Prostate gland (tissue), 2 donors: ENCODE data around the gene GTF2H4. TPM values are rescaled to one million over a fixed set of nuclear protein-coding genes. Genes with fewer than 3 reads are reported as not detected.

Source experiments
- DNase-seq: peaks from one replicate; pipeline ENCODE4 v3.0.0-alpha.2; 2019; ENCODE audit warnings: low spot score
- H3K27ac ChIP-seq, 2 donors: fragments of 200-600 bp; sonication (generic); 2 replicates each; pipeline ENCODE4 v1.5.1; 2017 to 2019
- H3K27me3 ChIP-seq: fragments of 200-600 bp; sonication (generic); replicated peaks from 2 replicates; pipeline ENCODE4 v1.5.1; 2019; ENCODE audit not compliant: insufficient read depth
- H3K36me3 ChIP-seq, 2 donors: fragments of 200-600 bp; sonication (generic); 1 replicate in 1 of 2; 2 replicates in 1 of 2; pipeline versions ENCODE4 v1.5.1 to v1.8.1; 2017 to 2019
- H3K4me1 ChIP-seq: fragments of 200-600 bp; sonication (generic); replicated peaks from 2 replicates; pipeline ENCODE4 v1.5.1; 2019
- H3K4me3 ChIP-seq, 2 donors: fragments of 200-600 bp; sonication (generic); 2 replicates each; pipeline ENCODE4 v1.5.1; 2017 to 2019
- H3K9me3 ChIP-seq: fragments of 200-600 bp; sonication (generic); 2 replicates; pipeline ENCODE4 v1.5.1; 2017
- POLR2A ChIP-seq: fragments of 450-650 bp; IDR thresholded peaks from one replicate; pipeline ENCODE4 v1.6.1; 2016; ENCODE audit warnings: antibody characterized with exemption, mild to moderate bottlenecking
- POLR2AphosphoS5 ChIP-seq: sonication (generic); formaldehyde crosslinking; IDR thresholded peaks from one replicate; pipeline ENCODE4 v1.6.1; 2017; ENCODE audit warnings: antibody characterized with exemption
- WGBS: methylation state at CpG from one replicate; pipeline ENCODE4 v1.1.5; 2018; 5-methylcytosine and 5-hydroxymethylcytosine counted together
- intact Hi-C: fragments of 100-400 bp; cut with DNase I; formaldehyde crosslinking; loops from one replicate; pipeline ENCODE4 v1.14.2; 2022
- microRNA-seq: library from miRNA; unstranded; fragments of <30 nt; microRNA quantifications from one replicate; pipeline ENCODE4, GENCODE V29; 2016
- small RNA-seq, 2 donors: library from RNA; depleted of rRNA; stranded (forward); fragments of <200 nt; gene quantifications; one replicate each; pipeline ENCODE3, GENCODE V24; 2016
- total RNA-seq, 2 donors: library from RNA; depleted of rRNA; stranded (reverse); fragments of >200 nt; gene quantifications; one replicate each; pipeline ENCODE4 v1.1.0, GENCODE V29; 2016
- TF ChIP-seq, protein P1 (sequence below), 4 experiments: fragments of 200-600 bp in 2 of 4; fragments of 450-650 bp in 2 of 4; sonication (generic) in 2 of 4; IDR thresholded peaks; 1 replicate in 3 of 4; 2 replicates in 1 of 4; pipeline ENCODE4 v1.5.1; 2016 to 2019; ENCODE audit warnings: antibody characterized with exemption in 4 of 4, mild to moderate bottlenecking in 2 of 4, moderate library complexity in 2 of 4

Gene GTF2H4
- total RNA-seq, 2 donors from 2014 or later: 19.0 to 26.2 TPM

DNA sequence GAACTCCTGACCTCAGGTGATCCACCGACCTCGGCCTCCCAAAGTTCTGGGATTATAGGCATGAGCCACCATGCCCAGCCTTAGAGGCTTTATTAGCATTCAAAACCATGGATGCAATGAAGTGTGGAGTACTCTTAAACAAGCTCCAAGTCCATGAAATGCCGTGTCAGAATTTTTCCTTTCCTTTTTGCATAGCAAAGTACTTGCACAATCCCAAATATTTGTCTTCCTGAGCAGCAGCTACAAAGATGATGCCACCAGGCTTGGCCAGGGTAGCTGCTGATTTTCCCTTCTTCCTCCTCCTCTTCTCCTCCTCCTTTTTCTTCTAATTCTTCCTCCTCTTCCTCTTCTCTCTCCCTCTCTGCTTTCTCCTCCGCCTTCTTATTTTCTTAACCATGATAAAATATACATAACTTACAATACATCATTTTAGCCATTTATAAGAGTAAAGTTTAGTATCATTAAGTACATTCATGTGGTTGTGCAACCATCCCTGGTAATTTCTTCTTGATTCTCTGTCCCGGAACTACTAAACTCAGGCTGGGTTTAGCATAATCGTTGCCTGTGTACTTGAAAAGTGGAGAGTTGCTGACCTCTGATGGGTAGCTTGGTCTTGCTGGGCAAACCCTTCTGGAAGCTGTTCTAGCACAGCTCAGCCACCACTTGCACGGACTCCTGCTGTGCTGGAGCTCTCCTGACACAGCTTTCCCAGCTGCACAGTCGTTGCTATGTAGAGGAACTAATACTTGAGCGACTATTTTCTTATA is 53.1 kb downstream of the GTF2H4 start:
- intact Hi-C loops: no loop called here
- no peak overlapping the region for H3K4me3 ChIP-seq
- H3K4me1 ChIP-seq: no peaks in the 10 kb centered on the region
- H3K36me3 ChIP-seq: no peaks in the 10 kb centered on the region
- DNase-seq: no peak
- no peaks in the 10 kb centered on the region for H3K9me3 ChIP-seq
- no peak for TF ChIP-seq POLR2A
- TF ChIP-seq POLR2AphosphoS5: no peak
- TF ChIP-seq, protein P1, sequence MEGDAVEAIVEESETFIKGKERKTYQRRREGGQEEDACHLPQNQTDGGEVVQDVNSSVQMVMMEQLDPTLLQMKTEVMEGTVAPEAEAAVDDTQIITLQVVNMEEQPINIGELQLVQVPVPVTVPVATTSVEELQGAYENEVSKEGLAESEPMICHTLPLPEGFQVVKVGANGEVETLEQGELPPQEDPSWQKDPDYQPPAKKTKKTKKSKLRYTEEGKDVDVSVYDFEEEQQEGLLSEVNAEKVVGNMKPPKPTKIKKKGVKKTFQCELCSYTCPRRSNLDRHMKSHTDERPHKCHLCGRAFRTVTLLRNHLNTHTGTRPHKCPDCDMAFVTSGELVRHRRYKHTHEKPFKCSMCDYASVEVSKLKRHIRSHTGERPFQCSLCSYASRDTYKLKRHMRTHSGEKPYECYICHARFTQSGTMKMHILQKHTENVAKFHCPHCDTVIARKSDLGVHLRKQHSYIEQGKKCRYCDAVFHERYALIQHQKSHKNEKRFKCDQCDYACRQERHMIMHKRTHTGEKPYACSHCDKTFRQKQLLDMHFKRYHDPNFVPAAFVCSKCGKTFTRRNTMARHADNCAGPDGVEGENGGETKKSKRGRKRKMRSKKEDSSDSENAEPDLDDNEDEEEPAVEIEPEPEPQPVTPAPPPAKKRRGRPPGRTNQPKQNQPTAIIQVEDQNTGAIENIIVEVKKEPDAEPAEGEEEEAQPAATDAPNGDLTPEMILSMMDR (IDR thresholded peaks at IDR 0.05): no peak
- H3K27me3 ChIP-seq: no peaks in the 10 kb centered on the region
- 76% methylated on average over 9 of the region's 9 CpGs for WGBS
- no peak overlapping the region for H3K27ac ChIP-seq

DNA sequence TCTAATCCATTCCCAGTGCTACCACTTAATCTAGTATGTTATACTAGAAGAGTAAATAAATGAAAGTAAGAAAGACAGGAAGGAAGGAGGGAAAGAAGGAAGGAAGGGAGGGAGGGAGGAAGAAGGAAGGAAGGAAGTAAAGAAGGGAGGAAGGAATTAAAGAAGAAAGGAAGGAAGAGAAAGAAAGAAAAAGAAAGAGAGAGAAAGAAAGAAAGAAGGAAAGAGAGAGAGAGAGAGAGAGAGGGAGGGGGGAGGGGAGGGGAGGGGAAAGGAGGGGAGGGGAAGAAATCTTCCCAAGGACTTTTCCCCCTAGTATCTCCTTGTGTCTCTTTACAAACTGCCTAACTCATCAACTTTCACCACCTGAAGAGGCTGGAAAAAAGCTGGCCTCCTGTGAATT is 54.7 kb downstream of the GTF2H4 start:
- DNase-seq: no peak
- no peaks in the 10 kb centered on the region for H3K27me3 ChIP-seq
- H3K27ac ChIP-seq: no peak overlapping the region
- no peaks in the 10 kb centered on the region for H3K4me1 ChIP-seq
- intact Hi-C loops: no loop called here
- H3K36me3 ChIP-seq: no peaks in the 10 kb centered on the region
- no peaks in the 10 kb centered on the region for H3K9me3 ChIP-seq
- TF ChIP-seq POLR2A (no peak), POLR2AphosphoS5 (no peak)
- TF ChIP-seq, protein P1 (IDR thresholded peaks at IDR 0.05): no peak
- no peak overlapping the region for H3K4me3 ChIP-seq

DNA sequence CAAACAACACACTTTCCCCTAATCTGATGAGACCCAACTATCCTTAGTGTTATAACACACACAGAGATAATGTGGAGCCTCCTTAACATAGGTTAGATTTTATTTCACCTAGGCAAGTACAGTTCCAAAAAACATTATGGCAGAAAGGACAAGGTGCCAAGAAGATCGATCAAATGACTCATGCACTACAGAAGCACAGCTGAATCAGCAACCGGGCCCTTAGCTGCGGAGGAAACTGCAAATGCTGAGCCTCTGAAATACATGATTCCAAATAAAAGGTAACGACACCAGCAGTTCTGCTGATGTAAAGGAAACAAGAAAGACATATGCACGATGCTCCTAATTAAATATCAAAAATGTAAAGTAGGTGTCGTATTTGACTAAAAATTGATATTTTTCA is 55.6 kb downstream of the GTF2H4 start:
- no peak for DNase-seq
- WGBS: 71% methylated on average over 6 of the region's 6 CpGs
- TF ChIP-seq, protein P1 (IDR thresholded peaks at IDR 0.05): no peak
- TF ChIP-seq POLR2AphosphoS5 (no peak), POLR2A (no peak)
- H3K4me3 ChIP-seq: no peak overlapping the region
- intact Hi-C loops: no loop called here
- H3K4me1 ChIP-seq: no peaks in the 10 kb centered on the region
- no peak overlapping the region for H3K27ac ChIP-seq
- no peaks in the 10 kb centered on the region for H3K9me3 ChIP-seq
- no peaks in the 10 kb centered on the region for H3K27me3 ChIP-seq
- no peaks in the 10 kb centered on the region for H3K36me3 ChIP-seq

Small RNAs within 50 kb of the gene (microRNA-seq; reads per million reads assigned to microRNA genes)
- 0.25 reads per million for gene MIR4640

Small RNAs within 50 kb of the gene (small RNA-seq; reads per million reads assigned to genes)
- gene RF00019: 0 reads per million in 2 donors

Other genes with a start within 250 kb of the GTF2H4 start
- gene DHX16, start 235.2 kb upstream of the GTF2H4 start, total RNA-seq: 10 to 100 TPM; 26.4 to 41.0 TPM
- gene PPP1R18, start 221.6 kb upstream of the GTF2H4 start, total RNA-seq: 10 to 100 TPM; 12.2 to 21.9 TPM
- 1 to 10 TPM; 5.9 to 7.3 TPM for gene NRM, start 217.2 kb upstream of the GTF2H4 start, total RNA-seq
- gene MDC1, start 190.9 kb upstream of the GTF2H4 start, total RNA-seq: 10 to 100 TPM; 20.5 to 26.3 TPM
- 100 to 1,000 TPM; 196 to 270 TPM for gene TUBB, start 187.9 kb upstream of the GTF2H4 start, total RNA-seq
- gene FLOT1, start 165.5 kb upstream of the GTF2H4 start, total RNA-seq: 100 to 1,000 TPM; 117 to 133 TPM
- gene IER3, start 163.7 kb upstream of the GTF2H4 start, total RNA-seq: 10 to 100 TPM; 13.9 to 26.4 TPM
- gene DDR1, start 23.7 kb upstream of the GTF2H4 start, total RNA-seq: 100 to 1,000 TPM; 178 to 182 TPM
- 10 to 100 TPM; 15.8 to 27.0 TPM for gene VARS2, start 6.0 kb downstream of the GTF2H4 start, total RNA-seq
- not detected for gene SFTA2, start 24.0 kb downstream of the GTF2H4 start, total RNA-seq
- gene MUCL3, start 32.8 kb downstream of the GTF2H4 start, total RNA-seq: not detected
- gene MUC21, start 75.5 kb downstream of the GTF2H4 start, total RNA-seq: under 1 TPM in 1 of 2 donors, not detected in 1; 0.28 TPM
- gene MUC22, start 102.3 kb downstream of the GTF2H4 start, total RNA-seq: under 1 TPM in 1 of 2 donors, not detected in 1; 0.17 TPM
- under 1 TPM in 1 of 2 donors, not detected in 1; 0.51 TPM for gene C6orf15, start 204.4 kb downstream of the GTF2H4 start, total RNA-seq
- 1 to 10 TPM; 1.2 to 3.5 TPM for gene PSORS1C1, start 206.6 kb downstream of the GTF2H4 start, total RNA-seq
- 1 to 10 TPM in 1 of 2 donors, under 1 TPM in 1; 0.50 to 1.5 TPM for gene CDSN, start 212.2 kb downstream of the GTF2H4 start, total RNA-seq
- gene PSORS1C2, start 230.9 kb downstream of the GTF2H4 start, total RNA-seq: not detected
- gene CCHCR1, start 249.6 kb downstream of the GTF2H4 start, total RNA-seq: 10 to 100 TPM; 20.3 to 37.4 TPM